Measurements from ENCODE around the gene CLIC3. TPM values are rescaled to one million over a fixed set of nuclear protein-coding genes. Genes with fewer than 3 reads are reported as not detected.

The CLIC3 gene
- total and polyA plus RNA-seq, 2 donors (not counting 1 experiment from before 2014, with no cell fraction given): 1.1 to 1.9 TPM

DNA sequence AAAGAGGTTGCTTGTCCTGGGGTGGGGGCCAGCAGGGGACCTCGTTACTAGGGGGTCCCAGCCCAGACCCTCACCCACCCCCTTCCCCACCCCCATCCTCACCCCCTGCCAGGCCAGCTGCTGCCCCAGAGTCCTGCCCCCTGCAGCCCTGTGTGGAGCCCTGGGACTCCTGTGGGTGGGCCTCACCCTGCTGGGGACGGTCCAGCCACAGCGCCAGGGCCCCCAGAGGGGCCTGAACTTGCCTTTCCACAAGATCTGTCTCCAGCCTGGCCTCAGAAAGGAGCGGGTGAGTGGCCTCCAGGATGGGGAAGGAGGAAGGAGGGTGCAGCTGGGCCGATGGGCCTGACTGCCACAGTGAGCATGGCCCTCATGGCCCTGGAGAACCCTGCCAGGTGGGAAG lies 26.6 kb downstream of the CLIC3 start:
- DNase-seq: no peak
- POLR2A ChIA-PET: no interaction called here
- no peaks in the 10 kb centered on the region for H3K9me3 ChIP-seq (ENCODE audit: control extremely low read depth in 1 of 3, control insufficient read depth in 2 of 3, insufficient read depth in 1 of 3, low read length in 2 of 3)
- peaks cover 5 to 10% of the 10 kb centered on the region in 2 donors for H3K4me1 ChIP-seq (ENCODE audit: control insufficient read depth in 2 of 2, insufficient read depth in 2 of 2, low read length in 2 of 2)
- no peak overlapping the region for H3K4me3 ChIP-seq (ENCODE audit: control extremely low read depth in 1 of 5, extremely low read depth in 1 of 5, insufficient read depth in 1 of 5, low read depth in 2 of 5, low read length in 4 of 5)
- no peak overlapping the region for H3K27ac Mint-ChIP-seq
- TF ChIP-seq, protein P1, sequence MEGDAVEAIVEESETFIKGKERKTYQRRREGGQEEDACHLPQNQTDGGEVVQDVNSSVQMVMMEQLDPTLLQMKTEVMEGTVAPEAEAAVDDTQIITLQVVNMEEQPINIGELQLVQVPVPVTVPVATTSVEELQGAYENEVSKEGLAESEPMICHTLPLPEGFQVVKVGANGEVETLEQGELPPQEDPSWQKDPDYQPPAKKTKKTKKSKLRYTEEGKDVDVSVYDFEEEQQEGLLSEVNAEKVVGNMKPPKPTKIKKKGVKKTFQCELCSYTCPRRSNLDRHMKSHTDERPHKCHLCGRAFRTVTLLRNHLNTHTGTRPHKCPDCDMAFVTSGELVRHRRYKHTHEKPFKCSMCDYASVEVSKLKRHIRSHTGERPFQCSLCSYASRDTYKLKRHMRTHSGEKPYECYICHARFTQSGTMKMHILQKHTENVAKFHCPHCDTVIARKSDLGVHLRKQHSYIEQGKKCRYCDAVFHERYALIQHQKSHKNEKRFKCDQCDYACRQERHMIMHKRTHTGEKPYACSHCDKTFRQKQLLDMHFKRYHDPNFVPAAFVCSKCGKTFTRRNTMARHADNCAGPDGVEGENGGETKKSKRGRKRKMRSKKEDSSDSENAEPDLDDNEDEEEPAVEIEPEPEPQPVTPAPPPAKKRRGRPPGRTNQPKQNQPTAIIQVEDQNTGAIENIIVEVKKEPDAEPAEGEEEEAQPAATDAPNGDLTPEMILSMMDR (IDR thresholded peaks at IDR 0.05): no peak
- no peak for TF ChIP-seq EZH2 (IDR thresholded peaks at IDR 0.05; ENCODE audit: borderline replicate concordance, insufficient read depth, low read depth, low read length, poor library complexity, severe bottlenecking)
- H3K27me3 ChIP-seq (replicated peaks in 1 of 4; ENCODE audit: control extremely low read depth in 1 of 4, control insufficient read depth in 3 of 4, insufficient read depth in 4 of 4, low read length in 3 of 4): peaks cover 0 to 8% (median 0%) of the 10 kb centered on the region in 4 experiments
- 74% methylated on average over 4 of the region's 5 CpGs for WGBS (ENCODE audit: insufficient coverage)
- peaks cover 5% of the 10 kb centered on the region for H3K27me3 Mint-ChIP-seq
- no peaks in the 10 kb centered on the region for H4K20me1 ChIP-seq (ENCODE audit: control insufficient read depth, insufficient read depth, low read length, poor library complexity, severe bottlenecking)
- H3K36me3 ChIP-seq (replicated peaks in 1 of 2; ENCODE audit: control extremely low read depth in 1 of 2, control insufficient read depth in 1 of 2, extremely low read depth in 1 of 2, insufficient read depth in 2 of 2, low read length in 1 of 2): no peaks in the 10 kb centered on the region
- H3K27ac ChIP-seq (ENCODE audit: low read length in 2 of 2): no peak overlapping the region
- CTCF ChIA-PET: interaction anchor here (0.6 kb wide), 1 partner anchor 211 kb away, joined by 6 read pairs; no protein-coding TSS in a partner anchor
- H3K9ac ChIP-seq (ENCODE audit: low read length): no peak overlapping the region
- ATAC-seq (ENCODE audit: low read depth): no peak
- H3K4me1 Mint-ChIP-seq: peaks cover 11% of the 10 kb centered on the region
- no peaks in the 10 kb centered on the region for H3K79me2 ChIP-seq (ENCODE audit: control insufficient read depth, insufficient read depth, low read length)
- no peak overlapping the region for H3K4me2 ChIP-seq (replicated peaks; ENCODE audit: low read depth, low read length, poor library complexity, severe bottlenecking)
- H3K4me3 Mint-ChIP-seq: no peak overlapping the region
- H2AFZ ChIP-seq (ENCODE audit: insufficient read depth, low read depth, low read length, poor library complexity, severe bottlenecking): no peak overlapping the region
- no peaks in the 10 kb centered on the region for H3K9me3 Mint-ChIP-seq (ENCODE audit: insufficient read depth)
- intact Hi-C loops (cut with micrococcal nuclease): no loop called here

GRCh38 chr9:136969150-136969549 lies 27.2 kb downstream of the CLIC3 start:
- H2AFZ ChIP-seq (ENCODE audit: insufficient read depth, low read depth, low read length, poor library complexity, severe bottlenecking): no peak overlapping the region
- H3K27ac ChIP-seq (ENCODE audit: low read length in 2 of 2): no peak overlapping the region
- CTCF ChIA-PET: no interaction called here
- POLR2A ChIA-PET: no interaction called here
- ATAC-seq (ENCODE audit: low read depth) (no peak), DNase-seq (no peak)
- no peaks in the 10 kb centered on the region for H3K79me2 ChIP-seq (ENCODE audit: control insufficient read depth, insufficient read depth, low read length)
- no peak overlapping the region for H3K27ac Mint-ChIP-seq
- peaks cover 0 to 8% (median 0%) of the 10 kb centered on the region in 4 experiments for H3K27me3 ChIP-seq (replicated peaks in 1 of 4; ENCODE audit: control extremely low read depth in 1 of 4, control insufficient read depth in 3 of 4, insufficient read depth in 4 of 4, low read length in 3 of 4)
- no peaks in the 10 kb centered on the region for H3K9me3 Mint-ChIP-seq (ENCODE audit: insufficient read depth)
- no peaks in the 10 kb centered on the region for H3K36me3 ChIP-seq (replicated peaks in 1 of 2; ENCODE audit: control extremely low read depth in 1 of 2, control insufficient read depth in 1 of 2, extremely low read depth in 1 of 2, insufficient read depth in 2 of 2, low read length in 1 of 2)
- H3K4me1 Mint-ChIP-seq: peaks cover 11% of the 10 kb centered on the region
- H4K20me1 ChIP-seq (ENCODE audit: control insufficient read depth, insufficient read depth, low read length, poor library complexity, severe bottlenecking): no peaks in the 10 kb centered on the region
- H3K9ac ChIP-seq (ENCODE audit: low read length): no peak overlapping the region
- intact Hi-C loops (cut with micrococcal nuclease): no loop called here
- no peaks in the 10 kb centered on the region for H3K9me3 ChIP-seq (ENCODE audit: control extremely low read depth in 1 of 3, control insufficient read depth in 2 of 3, insufficient read depth in 1 of 3, low read length in 2 of 3)
- H3K4me2 ChIP-seq (replicated peaks; ENCODE audit: low read depth, low read length, poor library complexity, severe bottlenecking): no peak overlapping the region
- peaks cover 5 to 10% of the 10 kb centered on the region in 2 donors for H3K4me1 ChIP-seq (ENCODE audit: control insufficient read depth in 2 of 2, insufficient read depth in 2 of 2, low read length in 2 of 2)
- no peak overlapping the region for H3K4me3 ChIP-seq (ENCODE audit: control extremely low read depth in 1 of 5, extremely low read depth in 1 of 5, insufficient read depth in 1 of 5, low read depth in 2 of 5, low read length in 4 of 5)
- peaks cover 5% of the 10 kb centered on the region for H3K27me3 Mint-ChIP-seq
- WGBS (ENCODE audit: insufficient coverage): 92% methylated on average over 13 of the region's 17 CpGs
- no peak for TF ChIP-seq EZH2 (IDR thresholded peaks at IDR 0.05; ENCODE audit: borderline replicate concordance, insufficient read depth, low read depth, low read length, poor library complexity, severe bottlenecking)
- TF ChIP-seq, protein P1 (IDR thresholded peaks at IDR 0.05): no peak
- H3K4me3 Mint-ChIP-seq: no peak overlapping the region

Measured in B cell (primary cell).